HTR-8/SVneo (cell line): ENCODE results near the gene NAE1.
"Not testable (repeated sequence)": the region's sequence is repeated elsewhere in the genome, so short reads cannot be mapped to it uniquely, and the experiment has no call there.

ENCODE experiments used
- DNase-seq: peaks from one replicate; pipeline ENCODE4 v3.0.0; 2011; ENCODE audit warnings: low spot score, mixed read lengths; ENCODE audit not compliant: insufficient read length
- FAIRE-seq: peaks from 2 replicates; lab custom pipeline; 2011; peaks lifted over from hg19 to GRCh38; lab: Jason Lieb, UNC

Gene NAE1

GRCh38 chr16:66814734-66815133, 16.0 kb downstream of the NAE1 start:
- DNase-seq: no peak
- FAIRE-seq: no peak

- DNase-seq: no peak
- no peak for FAIRE-seq
These were observed 19.7 kb downstream of the NAE1 start for GRCh38 chr16:66811043-66811442.

GRCh38 chr16:66810391-66810790, 20.4 kb downstream of the NAE1 start:
- FAIRE-seq: no peak
- no peak for DNase-seq

GRCh38 chr16:66809765-66810164, 21.0 kb downstream of the NAE1 start:
- no peak for DNase-seq
- FAIRE-seq: no peak

- no peak for FAIRE-seq
- no peak for DNase-seq
These were observed 28.6 kb downstream of the NAE1 start for GRCh38 chr16:66802159-66802558.

- no peak for FAIRE-seq
These were observed 29.3 kb downstream of the NAE1 start, which contains the start of gene TERB1 for GRCh38 chr16:66801320-66802105. TSS of gene TERB1 (minus strand) at chr16:66801584. CDS start at chr16:66796798, 4,786 bp downstream.

GRCh38 chr16:66800856-66801255, 29.9 kb downstream of the NAE1 start:
- DNase-seq (no peak), FAIRE-seq (no peak)

More at GRCh38 chr16:66801320-66802105, 29.3 kb downstream of the NAE1 start, which contains the start of gene TERB1:
- no peak for DNase-seq

GRCh38 chr16:66798161-66798560, 32.6 kb downstream of the NAE1 start:
- DNase-seq (no peak), FAIRE-seq (no peak)

GRCh38 chr16:66793984-66794383, 36.8 kb downstream of the NAE1 start:
- FAIRE-seq, DNase-seq: not testable (repeated sequence)

- FAIRE-seq (no peak), DNase-seq (no peak)
These were observed 40.5 kb downstream of the NAE1 start for GRCh38 chr16:66790130-66790733.

GRCh38 chr16:66787427-66787826, 43.3 kb downstream of the NAE1 start:
- FAIRE-seq (no peak), DNase-seq (no peak)

- FAIRE-seq: no peak
- no peak for DNase-seq
These were observed 44.2 kb downstream of the NAE1 start for GRCh38 chr16:66786551-66786950.

- FAIRE-seq: no peak
These were observed 54.3 kb downstream of the NAE1 start for GRCh38 chr16:66776457-66776856.

GRCh38 chr16:66774981-66775380, 55.8 kb downstream of the NAE1 start:
- FAIRE-seq (no peak), DNase-seq (no peak)

More at GRCh38 chr16:66776457-66776856, 54.3 kb downstream of the NAE1 start:
- DNase-seq: no peak

GRCh38 chr16:66758086-66758485, 72.7 kb downstream of the NAE1 start:
- FAIRE-seq (no peak), DNase-seq (no peak)

- FAIRE-seq (no peak), DNase-seq (no peak)
These were observed 76.0 kb downstream of the NAE1 start for GRCh38 chr16:66754819-66755218.

GRCh38 chr16:66754211-66754610, 76.6 kb downstream of the NAE1 start:
- DNase-seq (no peak), FAIRE-seq (no peak)

- FAIRE-seq (peak; percentile 63), DNase-seq (no peak)
These were observed 77.8 kb downstream of the NAE1 start for GRCh38 chr16:66752958-66753357.
